ACHN (cell line): ENCODE data around the gene MEGF6.
A peak's percentile ranks its signal among the peaks of the same experiment; 100 is the strongest.

Experiments
- DNase-seq: peaks from one replicate; pipeline ENCODE4 v3.0.0-alpha.2; 2015
- in situ Hi-C: cut with HindIII; loops from 2 replicates; pipeline ENCODE4 v1.10.0; 2017; ENCODE audit warnings: low sequenced_read_pairs, low pct_ligation_motif_present, low pct_unique_long_range_greater_than_20kb

The MEGF6 gene

DNA sequence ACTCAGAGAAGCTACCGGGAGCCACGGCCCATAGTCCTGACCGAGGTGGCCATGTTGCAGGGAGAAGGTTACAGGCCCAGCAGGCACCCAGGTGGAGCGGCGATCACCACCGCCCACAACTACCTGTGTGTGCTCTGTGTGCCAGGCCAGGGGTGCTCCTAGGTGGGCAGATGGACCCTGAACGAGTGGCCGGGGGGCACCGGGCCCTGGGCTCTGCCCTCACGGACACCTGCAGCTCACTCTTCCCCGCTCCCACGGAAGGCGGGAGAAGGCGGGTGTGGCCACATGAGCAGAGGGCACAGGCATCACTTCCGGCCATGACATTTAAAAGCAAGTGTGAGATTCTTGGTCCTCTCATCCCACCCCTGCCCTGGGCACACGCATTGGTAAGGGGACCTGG, 73.9 kb downstream of the MEGF6 start:
- no peak for DNase-seq
- in situ Hi-C loops = loop anchor here (25.0 kb wide), 1 partner anchor 100 kb away; the partner anchor contains the start of gene TPRG1L

DNA sequence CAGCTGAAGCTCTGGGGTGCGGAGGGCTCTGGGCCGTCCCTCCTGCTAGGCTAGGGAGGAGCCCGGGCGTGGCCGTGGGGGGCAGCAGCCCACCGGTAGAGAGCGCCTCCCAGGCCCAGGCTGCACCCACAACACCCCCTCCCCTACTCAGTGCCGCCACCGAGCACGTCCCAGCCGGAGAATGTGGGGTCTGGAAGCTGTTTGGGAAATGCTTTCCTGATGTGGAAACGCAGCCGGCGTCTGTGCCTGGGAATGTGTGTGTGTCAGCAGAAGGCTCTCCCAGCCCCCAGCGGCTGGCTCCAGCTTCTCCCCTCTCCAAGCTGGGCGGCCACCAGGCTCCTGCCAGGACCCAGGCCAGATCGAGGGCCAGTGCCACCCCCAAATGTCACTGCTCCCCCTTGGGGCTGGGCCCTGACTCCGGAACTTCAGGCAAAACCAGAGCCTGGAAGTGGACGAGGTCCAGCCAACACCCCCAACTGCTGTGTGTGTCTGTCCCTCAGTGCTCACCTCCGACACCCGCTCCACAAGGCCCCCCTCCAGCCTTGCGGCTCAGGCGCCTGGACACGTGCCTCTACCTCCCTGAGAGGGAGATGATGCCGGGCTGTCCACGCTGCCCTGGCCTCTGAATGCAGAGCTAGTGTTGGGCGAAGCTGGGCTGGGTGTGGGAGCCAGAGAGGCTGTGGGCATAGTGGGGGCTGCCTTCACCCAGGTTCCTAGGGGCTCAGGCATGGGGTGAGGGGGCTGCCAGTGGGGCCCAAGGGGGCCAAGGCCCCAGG, 74.7 kb downstream of the MEGF6 start:
- in situ Hi-C loops = loop anchor here (25.0 kb wide), 1 partner anchor 101 kb away; the partner anchor contains the start of gene TPRG1L
- no peak for DNase-seq

DNA sequence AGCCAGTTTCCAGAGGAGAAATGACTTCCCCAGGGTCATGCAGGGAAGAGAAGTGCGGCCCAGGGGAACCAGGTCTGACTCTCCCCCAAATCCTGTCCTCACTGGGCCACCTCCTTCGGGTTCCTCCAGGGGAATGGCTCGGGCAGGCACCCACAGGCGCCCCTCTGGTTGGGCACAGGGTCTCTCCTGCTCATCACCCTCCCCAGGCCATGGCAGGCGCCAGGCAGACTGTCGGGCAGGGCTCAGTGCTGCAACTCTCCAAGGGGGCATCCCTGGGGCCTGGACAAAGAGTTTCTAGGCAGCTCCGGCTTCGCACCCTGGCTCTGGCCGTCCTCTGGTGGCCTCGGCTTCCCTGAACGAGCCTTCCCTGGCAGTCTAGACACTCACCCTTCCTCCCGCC, 75.6 kb downstream of the MEGF6 start:
- DNase-seq = no peak
- in situ Hi-C loops = loop anchor here (25.0 kb wide), 1 partner anchor 102 kb away; the partner anchor contains the start of gene TPRG1L

DNA sequence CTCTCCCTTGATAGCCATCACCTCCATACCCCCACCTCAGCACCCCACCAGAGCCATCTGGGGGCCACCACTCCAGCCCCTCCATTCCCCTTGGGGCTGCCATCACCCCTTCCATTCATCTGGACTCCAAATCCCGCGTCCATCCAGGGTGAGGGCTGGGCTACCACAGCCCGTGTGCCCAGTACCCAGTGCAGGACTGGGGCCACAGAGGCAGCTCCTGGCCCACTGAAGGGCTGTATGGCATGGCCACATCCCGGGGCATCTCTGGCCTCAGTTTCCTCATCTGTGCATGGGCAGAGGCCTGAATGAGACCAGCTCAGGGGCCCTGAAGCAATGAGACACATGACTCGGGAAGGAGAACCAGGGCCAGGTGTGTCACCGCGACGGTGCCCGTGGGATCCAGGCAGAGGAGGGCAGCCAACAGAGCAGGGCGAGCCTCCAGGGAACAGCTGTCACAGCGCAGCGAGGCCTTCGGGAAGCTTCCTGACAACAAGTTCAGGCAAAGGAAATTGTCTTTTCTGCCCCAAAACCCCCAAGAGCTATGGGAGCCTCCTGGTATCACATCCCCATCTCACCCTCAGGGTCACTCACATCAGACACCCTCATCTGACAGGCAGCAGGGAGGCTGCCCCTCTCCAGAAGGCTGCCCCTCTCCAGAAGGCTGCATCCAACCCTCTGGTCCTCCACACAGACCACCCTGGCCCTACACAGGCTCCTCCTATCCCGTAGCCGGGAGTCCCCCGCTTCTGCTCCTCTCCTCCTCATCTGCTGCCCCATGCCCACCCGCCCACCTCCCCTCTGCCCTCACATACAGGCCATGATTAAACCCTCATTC, 76.3 kb downstream of the MEGF6 start:
- in situ Hi-C loops = loop anchor here (25.0 kb wide), 1 partner anchor 102 kb away; the partner anchor contains the start of gene TPRG1L

DNA sequence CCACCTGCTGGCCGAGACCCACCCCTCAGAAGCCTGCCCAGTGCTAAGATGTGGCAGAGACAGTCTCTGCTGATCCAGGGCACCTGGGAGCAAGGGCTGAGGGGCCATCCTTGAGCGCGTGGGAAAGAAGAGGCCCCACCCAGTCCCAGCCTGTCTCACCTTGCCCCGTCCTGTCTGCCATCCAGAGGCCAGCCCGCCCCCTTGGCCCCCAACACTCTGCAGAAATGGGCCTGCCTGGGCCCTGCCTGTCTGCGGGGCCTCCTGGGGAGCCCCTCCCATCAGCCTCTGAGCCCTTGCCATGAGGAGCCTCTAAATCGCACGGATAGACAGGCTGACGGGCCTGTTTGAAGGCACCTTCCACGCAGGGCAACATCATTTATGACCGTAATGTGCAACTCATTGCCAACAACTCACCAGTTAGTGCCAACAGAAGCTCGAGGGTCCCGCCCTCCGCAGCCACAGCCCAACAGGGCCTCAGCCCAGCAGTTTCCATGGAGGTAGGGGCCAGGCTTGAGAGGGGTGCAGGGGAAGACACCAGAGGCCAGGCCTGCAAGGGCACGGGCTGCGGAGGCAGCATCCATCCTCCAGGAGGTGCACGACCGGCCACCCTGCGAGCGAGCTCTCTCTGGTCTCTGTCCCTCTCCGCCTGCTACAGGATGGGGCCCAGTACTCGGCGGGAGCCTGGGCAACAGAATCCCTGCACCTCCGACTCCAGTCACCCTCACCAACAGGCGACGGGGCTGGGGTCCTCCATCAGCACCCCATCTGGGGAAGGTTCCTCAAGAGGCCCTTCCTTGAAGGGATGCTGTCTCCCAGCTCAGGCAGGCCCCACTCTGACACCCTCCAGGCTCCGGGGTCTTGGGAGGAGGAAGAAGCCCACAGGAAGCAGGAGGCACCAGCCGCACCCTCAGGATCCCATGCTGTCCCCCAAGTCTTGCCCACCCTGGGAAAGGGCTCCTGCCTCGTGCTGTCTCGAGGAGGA, 78.0 kb downstream of the MEGF6 start:
- no peak for DNase-seq
- in situ Hi-C loops = loop anchor here (25.0 kb wide), 1 partner anchor 104 kb away; the partner anchor contains the start of gene TPRG1L

More for the DNA sequence above, 76.3 kb downstream of the MEGF6 start:
- DNase-seq = no peak

DNA sequence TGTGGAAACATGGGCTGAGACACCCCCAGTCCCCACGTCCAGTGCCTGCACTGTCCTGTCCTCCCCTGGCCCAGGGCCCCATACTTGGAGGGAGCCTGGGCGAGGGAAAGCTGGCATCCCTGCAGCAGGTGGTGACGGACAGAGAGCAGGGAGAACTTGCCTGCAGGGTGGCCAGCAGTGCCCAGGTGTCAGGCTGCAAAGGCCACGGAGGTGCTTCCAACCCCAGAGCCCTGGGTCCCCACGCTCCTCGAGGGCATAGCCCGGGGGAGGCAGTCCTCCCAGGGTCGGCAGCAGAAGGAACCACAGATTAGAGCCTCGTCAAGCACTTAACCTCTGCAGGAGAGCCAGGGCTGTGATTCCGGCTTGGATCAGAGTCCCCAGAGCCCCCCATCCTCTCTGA, 79.4 kb downstream of the MEGF6 start:
- no peak for DNase-seq
- in situ Hi-C loops = loop anchor here (25.0 kb wide), 1 partner anchor 105 kb away; the partner anchor contains the start of gene TPRG1L

DNA sequence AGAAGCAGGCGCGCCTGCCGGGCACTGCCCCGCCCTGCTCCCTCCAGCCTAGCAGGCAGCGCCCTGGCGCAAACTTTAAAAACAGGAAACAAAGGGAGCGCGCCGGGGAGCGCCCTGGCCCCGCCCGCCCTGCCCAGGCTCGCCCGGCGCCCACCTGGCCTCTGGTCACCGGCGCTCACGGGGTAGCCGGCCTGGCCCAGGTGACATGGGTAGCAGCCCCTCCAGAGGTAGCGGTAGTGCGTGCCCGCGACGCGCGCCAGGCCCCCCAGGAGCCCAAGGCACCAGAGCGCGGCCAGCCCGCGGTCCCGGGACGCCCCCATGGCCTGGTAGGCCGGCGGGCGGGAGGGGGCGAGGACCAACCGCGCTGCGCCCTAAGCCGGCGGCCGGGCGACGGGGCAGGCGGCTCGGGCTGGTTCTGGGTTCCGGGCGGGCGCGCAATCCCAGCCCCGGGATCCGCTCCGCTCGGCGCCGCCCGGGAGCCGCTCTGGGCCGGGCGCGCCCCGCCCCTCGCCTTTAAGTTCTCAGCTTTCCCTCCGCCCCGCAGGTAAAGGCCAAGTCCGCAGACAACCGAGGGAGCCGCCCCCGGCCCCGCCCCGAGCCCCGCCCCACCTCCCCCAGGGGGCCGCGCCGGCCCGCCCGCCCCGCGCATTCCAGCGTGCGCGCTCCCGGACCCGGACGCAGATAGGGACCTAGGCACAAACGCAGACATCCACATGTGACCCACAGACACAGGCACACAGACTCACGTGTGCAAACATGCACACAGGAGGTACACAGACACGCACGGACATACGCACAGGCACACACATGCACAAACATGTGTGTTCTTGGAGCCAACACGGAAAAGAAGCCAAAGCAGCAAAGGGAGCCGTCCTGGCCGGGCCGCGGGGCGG, 80.1 kb downstream of the MEGF6 start:
- peak; percentile 79 for DNase-seq
- in situ Hi-C loops = loop anchor here (25.0 kb wide), 1 partner anchor 106 kb away; the partner anchor contains the start of gene TPRG1L

DNA sequence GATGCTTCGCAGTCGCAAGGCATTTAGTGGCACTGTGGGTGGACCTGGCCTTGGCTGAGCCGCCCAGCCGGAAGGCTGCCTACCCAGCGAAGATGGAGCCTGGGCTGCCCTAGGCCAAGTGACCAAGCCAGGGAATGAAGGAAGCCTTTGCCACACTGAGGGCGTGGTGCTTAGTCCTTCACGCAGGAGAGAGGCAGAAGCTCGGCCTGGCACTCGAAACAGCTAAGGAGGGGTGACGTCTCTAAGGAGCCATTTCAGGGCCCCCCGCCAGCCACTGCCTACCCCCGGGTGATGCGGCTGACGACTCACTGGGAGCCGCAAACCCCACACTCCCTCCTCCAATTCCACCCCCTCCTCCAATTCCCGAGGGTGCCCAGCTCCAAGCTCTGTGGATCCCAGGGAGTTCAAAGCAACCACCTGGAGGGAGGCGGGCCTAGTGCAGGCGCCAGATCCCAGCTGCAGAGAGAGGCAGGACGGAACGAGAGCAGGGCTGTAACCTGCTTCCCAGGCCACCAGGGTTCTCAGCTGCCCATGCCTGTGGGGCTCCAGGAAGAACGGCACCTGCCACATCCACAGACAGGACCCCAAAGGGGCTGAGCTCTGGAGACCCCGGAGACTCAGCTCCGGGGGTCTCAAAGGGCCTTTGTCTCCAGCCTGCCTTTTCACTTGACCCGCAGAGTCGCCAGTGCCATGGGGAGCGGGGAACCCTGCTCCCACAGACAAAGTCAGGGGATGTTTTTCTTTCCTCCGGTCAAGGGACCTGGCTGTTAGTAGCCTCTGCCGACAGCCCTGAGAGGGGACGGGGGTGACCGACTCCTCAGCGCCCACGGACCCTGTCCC, 81.0 kb downstream of the MEGF6 start:
- in situ Hi-C loops = loop anchor here (25.0 kb wide), 1 partner anchor 107 kb away; the partner anchor contains the start of gene TPRG1L
- DNase-seq = peak; percentile 23

DNA sequence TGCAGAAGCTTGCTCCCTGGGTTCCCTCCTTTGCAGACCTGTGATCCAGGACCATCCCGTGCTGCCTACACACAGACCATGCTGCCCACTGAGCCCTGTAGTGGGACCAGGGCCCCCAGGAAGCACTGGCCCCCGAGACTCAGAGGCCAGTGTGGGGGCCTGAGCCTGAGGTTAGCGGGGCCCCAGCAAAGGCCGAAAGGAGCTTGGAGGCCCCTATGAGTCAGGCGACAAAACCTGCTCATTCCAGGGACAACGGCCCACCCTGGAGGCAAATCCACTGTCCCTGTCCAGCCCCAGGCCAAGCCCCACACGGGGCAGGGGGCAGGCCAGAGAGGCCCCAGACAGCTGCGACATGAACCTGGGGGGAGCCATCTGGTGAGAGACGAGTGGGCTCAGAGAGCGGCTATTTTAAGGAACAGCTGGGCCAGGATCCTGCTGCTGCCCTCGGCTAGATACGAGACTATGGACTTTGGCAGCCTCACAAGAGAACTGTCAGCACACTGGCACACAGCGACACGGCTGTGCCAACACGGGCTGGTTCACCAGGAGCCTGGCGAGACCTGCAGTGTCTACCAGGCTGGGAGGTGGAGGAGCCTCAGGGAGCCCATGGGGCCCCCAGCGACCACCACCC, 82.1 kb downstream of the MEGF6 start:
- no peak for DNase-seq
- in situ Hi-C loops = loop anchor here (25.0 kb wide), 1 partner anchor 108 kb away; the partner anchor contains the start of gene TPRG1L

DNA sequence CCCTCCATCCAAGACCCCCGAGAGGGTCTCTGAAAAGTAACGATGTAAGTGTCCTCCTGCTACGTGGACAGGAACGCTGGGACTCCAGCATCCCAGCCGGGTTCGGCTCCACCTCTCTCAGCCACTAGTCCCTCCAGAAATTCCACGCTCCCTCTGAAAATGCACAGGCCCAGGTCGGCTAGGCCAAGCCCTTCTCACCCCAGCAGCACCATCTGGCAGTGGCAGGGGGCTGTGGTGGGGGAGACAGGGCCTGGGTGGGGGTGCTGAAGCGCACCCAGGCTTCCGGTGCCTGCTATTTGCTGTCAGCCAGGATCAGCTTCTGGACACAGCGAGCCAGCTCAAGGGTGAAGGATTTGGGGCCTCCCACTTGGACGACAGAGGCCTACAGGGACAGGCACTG, 83.5 kb downstream of the MEGF6 start:
- no peak for DNase-seq
- in situ Hi-C loops = loop anchor here (25.0 kb wide), 1 partner anchor 110 kb away; the partner anchor contains the start of gene TPRG1L

DNA sequence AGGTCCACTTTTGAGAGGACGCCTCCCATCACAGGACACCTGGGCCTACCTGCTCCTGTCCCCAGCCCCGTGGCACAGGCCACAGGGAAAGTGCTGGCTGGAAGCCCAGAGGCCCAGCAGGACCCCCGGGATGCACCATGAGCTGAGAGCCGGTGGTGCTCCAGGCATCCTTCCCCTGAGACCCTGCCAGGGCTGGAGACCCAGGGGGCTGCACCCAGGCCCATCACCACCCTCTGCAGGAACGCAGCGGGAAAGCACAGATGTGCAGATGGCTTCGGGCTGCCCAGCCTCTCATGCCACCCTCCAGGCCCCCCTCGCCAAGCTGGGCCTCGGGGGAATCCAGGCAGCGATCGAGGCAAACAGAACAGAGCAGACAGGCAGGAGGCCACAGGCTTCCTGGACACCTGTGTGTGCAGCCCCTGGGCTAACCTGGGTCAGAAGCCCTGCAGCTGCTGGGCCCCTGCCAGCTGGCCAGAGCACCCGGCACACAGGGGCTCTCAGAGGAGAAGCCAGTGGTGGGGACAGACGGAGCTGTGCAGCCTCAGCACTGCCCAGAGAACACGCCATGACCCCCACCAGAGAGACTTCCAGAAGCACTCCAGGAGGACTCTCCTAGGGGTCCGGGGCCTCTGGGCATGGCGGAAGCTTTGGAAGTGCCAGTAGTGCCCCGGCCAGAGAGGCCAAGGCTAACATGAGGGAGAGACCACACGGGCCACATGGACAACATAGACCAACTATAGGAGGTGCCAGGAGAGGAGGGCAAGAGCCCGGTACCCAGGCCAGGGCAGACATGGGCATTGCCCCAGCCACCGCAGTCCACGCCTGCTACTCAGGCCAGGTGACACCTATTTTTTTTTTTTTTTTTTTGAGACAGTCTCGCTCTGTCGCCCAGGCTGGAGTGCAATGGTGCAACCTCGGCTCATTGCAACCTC, 85.5 kb downstream of the MEGF6 start:
- in situ Hi-C loops = loop anchor here (25.0 kb wide), 1 partner anchor 111 kb away; the partner anchor contains the start of gene TPRG1L
- DNase-seq = no peak

DNA sequence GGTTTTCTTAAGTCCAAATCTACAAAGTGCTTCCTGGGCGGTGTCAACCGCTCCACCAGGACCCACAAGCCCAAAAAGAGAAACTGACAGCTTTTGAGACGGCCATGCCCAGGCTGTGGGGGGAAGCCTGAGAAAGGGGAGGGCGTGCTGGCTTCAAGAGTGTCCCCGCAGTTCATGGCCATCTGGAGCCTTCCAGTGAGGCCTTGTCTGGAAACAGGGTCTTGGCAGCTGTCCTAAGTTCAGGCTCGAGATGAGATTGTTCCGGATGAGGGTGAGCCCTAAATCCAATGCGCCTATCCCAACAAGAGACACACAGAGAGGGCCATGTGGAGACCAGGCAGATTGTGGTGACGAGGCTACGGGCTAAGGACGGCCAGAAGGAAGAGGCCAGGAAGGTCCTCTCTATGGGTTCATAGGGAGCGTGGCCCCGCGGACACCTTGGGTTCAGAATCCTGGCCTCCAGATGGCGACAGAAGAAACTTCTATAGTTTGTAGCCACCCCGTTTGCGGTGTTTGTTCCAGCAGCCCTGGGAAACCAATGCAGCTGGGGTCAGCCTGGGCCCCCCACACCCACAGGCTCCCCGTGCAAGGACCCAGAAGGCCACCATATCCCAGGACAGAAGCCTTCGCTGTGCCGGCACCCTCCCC, 86.6 kb downstream of the MEGF6 start:
- in situ Hi-C loops = loop anchor here (25.0 kb wide), 1 partner anchor 113 kb away; the partner anchor contains the start of gene TPRG1L
- DNase-seq = no peak

DNA sequence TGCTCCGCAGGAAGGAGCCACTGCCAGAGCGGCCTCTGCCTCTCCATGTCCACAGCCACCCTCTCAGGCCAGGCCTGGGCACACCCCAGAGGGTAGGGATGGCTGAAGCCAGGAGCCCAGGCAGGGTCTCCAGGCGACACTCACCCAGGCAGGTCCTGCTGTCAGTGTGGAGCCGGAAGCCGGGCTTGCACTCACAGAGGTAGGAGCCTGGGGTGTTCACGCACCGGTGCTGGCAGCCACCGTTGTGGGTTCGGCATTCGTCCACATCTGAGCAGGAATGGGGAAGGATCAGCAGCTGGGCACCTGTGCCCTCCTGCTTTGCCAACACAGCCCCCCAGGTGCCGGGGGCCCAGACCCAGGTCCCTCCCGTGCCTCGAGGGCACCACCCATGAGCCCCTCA, 87.3 kb downstream of the MEGF6 start:
- no peak for DNase-seq
- in situ Hi-C loops = no loop called here

DNA sequence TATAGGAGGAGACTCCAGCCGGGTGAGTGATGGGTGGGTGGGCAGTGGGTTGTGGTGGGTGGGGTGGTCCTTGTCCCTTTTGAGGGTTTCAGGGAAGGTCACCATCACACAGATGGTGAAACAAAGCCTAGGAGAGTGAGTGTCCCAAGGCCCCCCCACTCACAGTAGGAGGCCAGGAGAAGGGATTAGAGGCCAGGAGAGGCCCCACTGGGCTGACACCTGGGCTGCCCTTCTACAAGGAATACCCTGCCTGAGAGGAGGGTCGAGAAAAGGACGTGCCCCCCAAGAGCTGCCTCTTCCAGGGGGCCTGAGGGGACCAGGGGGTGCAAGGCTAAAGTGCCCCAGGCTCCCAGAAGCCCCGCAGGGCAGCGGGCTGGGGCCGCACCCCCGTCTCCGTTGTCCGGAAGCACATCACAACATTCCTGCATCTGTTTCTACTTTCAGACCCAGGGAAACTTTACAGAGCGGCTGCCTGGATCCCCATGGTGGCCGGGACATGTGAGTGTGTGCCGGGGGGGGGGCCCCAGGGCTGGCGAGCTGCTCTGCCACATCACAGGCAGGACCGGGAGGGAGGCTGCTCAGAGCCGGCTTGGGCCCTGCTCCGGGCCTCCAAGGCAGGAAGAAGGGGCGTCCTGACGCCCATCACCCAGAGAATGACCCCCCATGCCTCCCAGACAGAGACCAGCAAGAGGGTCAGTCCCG, 88.6 kb downstream of the MEGF6 start:
- no peak for DNase-seq
- in situ Hi-C loops = no loop called here
